Measurements from ENCODE around the gene FAM20B. TPM values are rescaled to one million over a fixed set of nuclear protein-coding genes. Genes with fewer than 3 reads are reported as not detected.
A peak's percentile ranks its signal among the peaks of the same experiment; 100 is the strongest.

FAM20B gene
- total RNA-seq, 1 experiment from 2014 or later = 66.6 TPM

GRCh38 chr1:179066471-179066870, 40.8 kb downstream of the FAM20B start:
- intact Hi-C loops (cut with micrococcal nuclease; ENCODE audit: unreplicated experiment) = no loop called here
- no peaks in the 10 kb centered on the region for H3K27me3 Mint-ChIP-seq (ENCODE audit: unreplicated experiment)
- CTCF ChIA-PET = no interaction called here
- TF ChIP-seq CTCF (IDR thresholded peaks at IDR 0.05; ENCODE audit: unreplicated experiment) = no peak
- H3K36me3 Mint-ChIP-seq (ENCODE audit: insufficient read depth, unreplicated experiment) = peaks cover 6% of the 10 kb centered on the region
- no peak overlapping the region for H3K4me3 Mint-ChIP-seq (ENCODE audit: low read depth, unreplicated experiment)
- DNase-seq = no peak
- BruUV-seq (replicated peaks) = no TSS peak
- no peaks in the 10 kb centered on the region for H3K9me3 Mint-ChIP-seq (ENCODE audit: low read depth, unreplicated experiment)
- H3K27ac Mint-ChIP-seq (ENCODE audit: unreplicated experiment) = no peak overlapping the region
- no peaks in the 10 kb centered on the region for H3K4me1 Mint-ChIP-seq (ENCODE audit: low read depth, unreplicated experiment)

GRCh38 chr1:179077396-179077795, 51.7 kb downstream of the FAM20B start:
- Mint-ChIP-seq H3K4me1 (ENCODE audit: low read depth, unreplicated experiment) (peaks cover 13% of the 10 kb centered on the region), H3K9me3 (ENCODE audit: low read depth, unreplicated experiment) (no peaks in the 10 kb centered on the region), H3K4me3 (ENCODE audit: low read depth, unreplicated experiment) (no peak overlapping the region), H3K27ac (ENCODE audit: unreplicated experiment) (no peak overlapping the region), H3K36me3 (ENCODE audit: insufficient read depth, unreplicated experiment) (peaks cover 21% of the 10 kb centered on the region), H3K27me3 (ENCODE audit: unreplicated experiment) (no peaks in the 10 kb centered on the region)
- no peak for DNase-seq
- BruUV-seq (replicated peaks) = no TSS peak
- CTCF ChIA-PET = no interaction called here
- intact Hi-C loops (cut with micrococcal nuclease; ENCODE audit: unreplicated experiment) = loop anchor here (5.0 kb wide), 1 partner anchor 520 kb away; no protein-coding TSS in a partner anchor
- TF ChIP-seq CTCF (IDR thresholded peaks at IDR 0.05; ENCODE audit: unreplicated experiment) = no peak

- no peak overlapping the region for H3K4me3 Mint-ChIP-seq (ENCODE audit: low read depth, unreplicated experiment)
- H3K27me3 Mint-ChIP-seq (ENCODE audit: unreplicated experiment) = no peaks in the 10 kb centered on the region
- peak; percentile 63 for TF ChIP-seq CTCF (IDR thresholded peaks at IDR 0.05; ENCODE audit: unreplicated experiment)
- CTCF ChIA-PET = interaction anchor here (0.7 kb wide), 2 partner anchors 97 to 267 kb away, joined by 3 to 4 read pairs; no protein-coding TSS in a partner anchor
- DNase-seq = peak; percentile 56
- intact Hi-C loops (cut with micrococcal nuclease; ENCODE audit: unreplicated experiment) = loop anchor here (1.0 to 5.0 kb wide), 3 partner anchors 172 to 518 kb away; no protein-coding TSS in a partner anchor
- peaks cover 37% of the 10 kb centered on the region for H3K36me3 Mint-ChIP-seq (ENCODE audit: insufficient read depth, unreplicated experiment)
- H3K4me1 Mint-ChIP-seq (ENCODE audit: low read depth, unreplicated experiment) = peaks cover 13% of the 10 kb centered on the region
- BruUV-seq (replicated peaks) = no TSS peak
- H3K9me3 Mint-ChIP-seq (ENCODE audit: low read depth, unreplicated experiment) = no peaks in the 10 kb centered on the region
- no peak overlapping the region for H3K27ac Mint-ChIP-seq (ENCODE audit: unreplicated experiment)
Measured at GRCh38 chr1:179079113-179079761, 53.5 kb downstream of the FAM20B start.

GRCh38 chr1:179080866-179081686, 55.4 kb downstream of the FAM20B start:
- H3K9me3 Mint-ChIP-seq (ENCODE audit: low read depth, unreplicated experiment) = no peaks in the 10 kb centered on the region
- H3K27me3 Mint-ChIP-seq (ENCODE audit: unreplicated experiment) = no peaks in the 10 kb centered on the region
- BruUV-seq (replicated peaks) = TSS peak; percentile 83
- no peak for TF ChIP-seq CTCF (IDR thresholded peaks at IDR 0.05; ENCODE audit: unreplicated experiment)
- peak overlapping the region; percentile 86 for H3K4me3 Mint-ChIP-seq (ENCODE audit: low read depth, unreplicated experiment)
- intact Hi-C loops (cut with micrococcal nuclease; ENCODE audit: unreplicated experiment) = loop anchor here (2.0 to 5.0 kb wide), 3 partner anchors 114 to 549 kb away; partner anchors contain the start of gene SOAT1
- peak overlapping the region; percentile 92 for H3K27ac Mint-ChIP-seq (ENCODE audit: unreplicated experiment)
- no peak for DNase-seq
- peaks cover 13% of the 10 kb centered on the region for H3K4me1 Mint-ChIP-seq (ENCODE audit: low read depth, unreplicated experiment)
- peaks cover 55% of the 10 kb centered on the region for H3K36me3 Mint-ChIP-seq (ENCODE audit: insufficient read depth, unreplicated experiment)
- CTCF ChIA-PET = interaction anchor here (0.5 to 1.5 kb wide), 2 partner anchors 24 to 549 kb away, joined by 3 to 4 read pairs; no protein-coding TSS in a partner anchor

Data from Calu3 (cell line).